ENCODE results near the gene HS3ST4.

The HS3ST4 gene

GRCh38 chr16:25700547-25700946 lies 8.8 kb downstream of the HS3ST4 start:
- H3K27ac ChIP-seq (ENCODE audit: low read length), result no peak overlapping the region
- no peaks in the 10 kb centered on the region for H3K9me3 ChIP-seq (ENCODE audit: insufficient read depth, low read depth, low read length)
- no peaks in the 10 kb centered on the region for H3K36me3 ChIP-seq (ENCODE audit: insufficient read depth, low read depth, low read length)
- H3K4me1 ChIP-seq (ENCODE audit: insufficient read depth, low read length), result peaks cover 5% of the 10 kb centered on the region; the same call in 1 of the 2 replicates
- H3K4me3 ChIP-seq (ENCODE audit: low read length), result no peak overlapping the region
- no peak overlapping the region for H3K9ac ChIP-seq (ENCODE audit: low read depth, low read length)
- H3K27me3 ChIP-seq (ENCODE audit: insufficient read depth, low read length), result peaks cover 8% of the 10 kb centered on the region

- no peaks in the 10 kb centered on the region for H3K9me3 ChIP-seq (ENCODE audit: insufficient read depth, low read depth, low read length)
- H3K27me3 ChIP-seq (ENCODE audit: insufficient read depth, low read length), result no peaks in the 10 kb centered on the region
- H3K9ac ChIP-seq (ENCODE audit: low read depth, low read length), result no peak overlapping the region
- no peak overlapping the region for H3K4me3 ChIP-seq (ENCODE audit: low read length)
- H3K4me1 ChIP-seq (ENCODE audit: insufficient read depth, low read length), result peaks cover 17% of the 10 kb centered on the region
- no peaks in the 10 kb centered on the region for H3K36me3 ChIP-seq (ENCODE audit: insufficient read depth, low read depth, low read length)
- H3K27ac ChIP-seq (ENCODE audit: low read length), result no peak overlapping the region
Measured at GRCh38 chr16:25707553-25707952, 15.8 kb downstream of the HS3ST4 start.

- Histone ChIP-seq H3K4me1 (ENCODE audit: insufficient read depth, low read length) (peaks cover 17% of the 10 kb centered on the region), H3K9ac (ENCODE audit: low read depth, low read length) (no peak overlapping the region), H3K27ac (ENCODE audit: low read length) (no peak overlapping the region)
Measured at GRCh38 chr16:25707982-25708583, 16.3 kb downstream of the HS3ST4 start.

DNA sequence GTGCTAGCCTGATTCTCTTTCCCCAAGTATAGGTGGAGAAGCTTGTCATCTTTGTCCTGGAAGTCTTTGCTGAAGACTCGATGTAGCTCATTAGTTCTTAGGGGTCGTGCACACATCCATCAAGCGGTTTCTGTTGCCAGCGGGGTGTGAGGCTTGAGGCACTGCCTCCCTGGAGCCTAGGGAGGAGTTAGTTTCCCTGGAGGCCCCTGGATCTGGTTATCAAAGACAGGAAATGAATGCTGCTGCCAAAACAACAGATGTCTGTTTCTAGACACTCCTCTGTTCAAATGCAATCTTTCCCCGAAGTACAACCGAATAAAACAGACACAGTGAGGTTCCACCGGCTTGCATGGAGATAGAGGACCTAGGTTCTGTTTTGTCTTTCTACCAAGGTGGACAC lies 17.5 kb downstream of the HS3ST4 start:
- Histone ChIP-seq H3K27ac (ENCODE audit: low read length) (no peak overlapping the region), H3K36me3 (ENCODE audit: insufficient read depth, low read depth, low read length) (no peaks in the 10 kb centered on the region), H3K4me3 (ENCODE audit: low read length) (no peak overlapping the region), H3K4me1 (ENCODE audit: insufficient read depth, low read length) (peaks cover 17% of the 10 kb centered on the region), H3K9me3 (ENCODE audit: insufficient read depth, low read depth, low read length) (no peaks in the 10 kb centered on the region), H3K9ac (ENCODE audit: low read depth, low read length) (no peak overlapping the region), H3K27me3 (ENCODE audit: insufficient read depth, low read length) (no peaks in the 10 kb centered on the region)

More at GRCh38 chr16:25707982-25708583, 16.3 kb downstream of the HS3ST4 start:
- H3K4me3 ChIP-seq (ENCODE audit: low read length), result no peak overlapping the region
- no peaks in the 10 kb centered on the region for H3K27me3 ChIP-seq (ENCODE audit: insufficient read depth, low read length)
- no peaks in the 10 kb centered on the region for H3K9me3 ChIP-seq (ENCODE audit: insufficient read depth, low read depth, low read length)
- no peaks in the 10 kb centered on the region for H3K36me3 ChIP-seq (ENCODE audit: insufficient read depth, low read depth, low read length)

DNA sequence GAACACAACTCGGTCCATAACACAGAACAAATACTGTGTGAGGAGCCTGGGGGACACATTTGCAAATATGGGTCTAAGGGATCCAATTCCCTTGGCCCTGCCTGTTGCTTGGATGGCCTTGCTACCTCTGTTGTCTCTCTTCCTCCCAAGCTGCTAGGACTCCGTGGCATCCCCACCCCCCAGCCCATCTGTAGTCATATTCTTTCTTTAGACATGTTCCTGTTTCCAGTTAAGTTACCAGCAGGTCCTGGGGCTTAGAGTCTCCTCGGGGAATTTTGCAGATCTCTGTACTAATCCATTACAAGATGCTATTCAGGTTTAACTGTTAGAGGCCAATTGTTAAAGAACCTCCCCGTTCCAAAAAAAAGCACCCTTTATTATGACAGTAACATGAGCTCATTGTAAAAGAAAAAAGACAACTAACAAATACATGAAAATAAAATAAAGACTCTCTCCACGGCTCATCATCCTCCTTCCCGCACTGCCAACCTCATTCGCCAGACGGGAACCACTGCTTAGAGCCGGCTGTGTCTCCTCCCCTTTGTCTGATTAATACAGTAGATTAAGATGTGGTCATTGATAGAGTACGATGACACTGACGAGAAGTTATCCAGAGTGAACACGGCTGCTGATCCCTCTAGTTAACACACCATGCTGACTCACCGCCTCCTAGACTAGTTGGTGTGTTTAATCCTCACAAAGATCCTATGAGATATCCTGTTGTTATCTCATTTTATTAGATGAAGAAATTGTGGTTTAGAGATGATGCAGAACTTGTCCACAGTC lies 22.2 kb downstream of the HS3ST4 start:
- no peak overlapping the region for H3K27ac ChIP-seq (ENCODE audit: low read length)
- H3K9me3 ChIP-seq (ENCODE audit: insufficient read depth, low read depth, low read length), result no peaks in the 10 kb centered on the region
- H3K27me3 ChIP-seq (ENCODE audit: insufficient read depth, low read length), result no peaks in the 10 kb centered on the region
- H3K4me3 ChIP-seq (ENCODE audit: low read length), result no peak overlapping the region
- peaks cover 18% of the 10 kb centered on the region for H3K4me1 ChIP-seq (ENCODE audit: insufficient read depth, low read length)
- H3K36me3 ChIP-seq (ENCODE audit: insufficient read depth, low read depth, low read length), result no peaks in the 10 kb centered on the region
- H3K9ac ChIP-seq (ENCODE audit: low read depth, low read length), result no peak overlapping the region

DNA sequence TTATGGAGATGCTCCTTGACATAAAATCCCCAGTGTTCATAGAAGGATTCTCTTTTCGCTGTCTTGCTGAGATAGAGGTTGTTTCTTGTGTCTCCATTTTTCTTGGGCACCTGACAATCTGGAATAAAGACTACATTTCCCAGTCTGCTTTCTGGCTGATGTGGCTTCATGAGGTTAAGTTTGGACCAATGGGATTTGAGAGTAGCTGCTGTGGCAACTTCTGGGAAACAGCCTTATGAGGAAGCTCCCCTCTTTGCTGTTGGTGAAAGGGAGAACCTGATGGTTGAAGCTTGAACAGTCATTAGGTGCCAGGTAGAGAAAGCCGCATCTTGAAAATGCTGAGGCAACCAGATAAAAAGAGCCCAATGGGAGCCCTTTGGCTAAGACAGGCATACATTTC lies 24.4 kb downstream of the HS3ST4 start:
- Histone ChIP-seq H3K9ac (ENCODE audit: low read depth, low read length) (no peak overlapping the region), H3K36me3 (ENCODE audit: insufficient read depth, low read depth, low read length) (no peaks in the 10 kb centered on the region), H3K4me1 (ENCODE audit: insufficient read depth, low read length) (peaks cover 6% of the 10 kb centered on the region; the same call in 1 of the 2 replicates), H3K27ac (ENCODE audit: low read length) (no peak overlapping the region), H3K27me3 (ENCODE audit: insufficient read depth, low read length) (no peaks in the 10 kb centered on the region), H3K4me3 (ENCODE audit: low read length) (no peak overlapping the region), H3K9me3 (ENCODE audit: insufficient read depth, low read depth, low read length) (no peaks in the 10 kb centered on the region)

DNA sequence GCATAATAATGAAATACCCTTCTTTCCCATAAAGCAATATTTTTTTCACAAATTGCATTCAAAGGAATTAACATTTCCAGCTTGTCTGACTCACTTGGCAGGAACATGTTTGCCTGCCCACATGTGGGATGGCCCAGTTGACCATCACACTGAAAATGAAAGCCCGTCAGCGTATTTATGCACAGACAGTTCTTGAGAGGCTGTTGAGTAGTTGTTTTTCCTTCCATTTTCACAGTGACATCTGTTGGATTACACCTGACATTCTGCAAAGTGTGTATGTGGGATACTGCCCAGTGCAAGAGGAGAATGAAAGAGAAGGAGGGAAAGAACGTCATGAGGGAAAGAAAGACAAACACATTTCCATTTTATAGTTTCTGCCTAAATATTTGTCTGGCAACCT lies 29.7 kb downstream of the HS3ST4 start:
- H3K4me3 ChIP-seq (ENCODE audit: low read length), result no peak overlapping the region
- peaks cover 6% of the 10 kb centered on the region; the same call in 1 of the 2 replicates for H3K4me1 ChIP-seq (ENCODE audit: insufficient read depth, low read length)
- H3K9ac ChIP-seq (ENCODE audit: low read depth, low read length), result no peak overlapping the region
- no peaks in the 10 kb centered on the region for H3K9me3 ChIP-seq (ENCODE audit: insufficient read depth, low read depth, low read length)
- H3K27me3 ChIP-seq (ENCODE audit: insufficient read depth, low read length), result no peaks in the 10 kb centered on the region
- no peak overlapping the region for H3K27ac ChIP-seq (ENCODE audit: low read length)
- no peaks in the 10 kb centered on the region for H3K36me3 ChIP-seq (ENCODE audit: insufficient read depth, low read depth, low read length)

DNA sequence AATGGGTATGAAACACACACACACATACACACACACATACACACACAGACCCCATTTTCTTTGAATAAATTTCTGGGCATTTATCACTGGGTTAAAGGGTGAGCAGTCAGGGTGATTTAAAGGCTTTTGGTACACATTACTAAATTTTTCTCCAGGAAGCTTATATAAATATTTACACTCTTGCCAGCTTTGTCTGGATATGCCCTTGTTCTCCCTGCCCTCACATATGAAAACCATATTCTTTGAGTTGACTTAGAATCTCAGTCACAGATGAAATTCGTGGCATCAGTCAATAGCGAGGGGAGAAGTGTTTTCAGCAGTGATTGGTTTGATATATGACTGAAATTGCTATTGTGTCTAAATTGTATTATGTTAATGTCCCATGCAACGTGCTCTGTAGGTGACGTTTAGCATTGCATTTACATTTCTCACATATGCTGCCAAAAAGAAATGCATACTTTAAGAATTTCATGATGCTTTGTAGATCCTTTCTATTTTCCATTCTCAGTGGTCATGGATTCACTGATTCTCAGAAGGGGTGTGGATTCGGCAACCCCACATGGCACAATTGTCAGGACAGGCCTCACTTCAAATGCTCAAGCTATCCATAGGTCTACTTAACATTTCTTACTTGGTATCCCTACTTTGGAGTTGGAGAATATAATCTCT lies 34.8 kb downstream of the HS3ST4 start:
- H3K4me3 ChIP-seq (ENCODE audit: low read length), result no peak overlapping the region
- H3K4me1 ChIP-seq (ENCODE audit: insufficient read depth, low read length), result no peaks in the 10 kb centered on the region
- no peaks in the 10 kb centered on the region for H3K9me3 ChIP-seq (ENCODE audit: insufficient read depth, low read depth, low read length)
- no peak overlapping the region for H3K27ac ChIP-seq (ENCODE audit: low read length)
- no peaks in the 10 kb centered on the region for H3K36me3 ChIP-seq (ENCODE audit: insufficient read depth, low read depth, low read length)
- no peak overlapping the region for H3K9ac ChIP-seq (ENCODE audit: low read depth, low read length)
- no peaks in the 10 kb centered on the region for H3K27me3 ChIP-seq (ENCODE audit: insufficient read depth, low read length)

DNA sequence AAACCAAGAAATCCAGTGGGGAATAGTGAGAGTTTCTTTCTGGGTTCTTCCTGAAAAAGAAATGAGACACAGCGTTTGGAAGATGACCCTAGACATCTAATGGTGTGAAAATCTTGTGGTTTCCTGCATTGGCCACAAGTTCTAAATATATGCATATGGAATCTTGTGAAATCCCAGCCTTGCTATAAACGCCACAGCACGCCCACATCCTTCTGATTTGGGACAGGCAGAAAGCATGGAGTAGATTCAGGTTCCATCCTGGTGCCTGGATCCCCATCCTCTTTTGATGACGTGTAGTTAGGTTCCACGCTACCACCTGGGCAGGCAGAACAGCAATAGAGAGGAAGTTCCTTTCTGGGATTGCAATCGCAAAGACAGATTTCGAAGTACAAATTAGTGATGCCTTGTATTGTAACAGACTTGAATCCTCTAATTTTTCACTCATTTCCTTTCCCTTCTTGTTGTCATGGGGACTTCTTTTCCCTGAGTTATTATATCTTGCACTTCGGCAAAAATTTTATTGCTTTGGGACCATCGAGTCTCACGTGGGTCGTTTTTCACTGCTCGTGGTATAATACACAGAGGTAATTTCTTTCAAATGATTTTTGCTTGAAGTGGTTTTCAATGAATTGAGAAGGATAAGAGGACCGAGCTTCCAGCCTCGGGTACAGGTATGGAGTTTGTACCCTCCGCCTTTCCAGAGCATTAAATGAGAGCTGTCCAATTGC lies 37.6 kb downstream of the HS3ST4 start:
- no peaks in the 10 kb centered on the region for H3K36me3 ChIP-seq (ENCODE audit: insufficient read depth, low read depth, low read length)
- H3K9ac ChIP-seq (ENCODE audit: low read depth, low read length), result no peak overlapping the region
- no peaks in the 10 kb centered on the region for H3K27me3 ChIP-seq (ENCODE audit: insufficient read depth, low read length)
- H3K4me3 ChIP-seq (ENCODE audit: low read length), result no peak overlapping the region
- no peaks in the 10 kb centered on the region for H3K9me3 ChIP-seq (ENCODE audit: insufficient read depth, low read depth, low read length)
- no peak overlapping the region for H3K27ac ChIP-seq (ENCODE audit: low read length)
- no peaks in the 10 kb centered on the region for H3K4me1 ChIP-seq (ENCODE audit: insufficient read depth, low read length)

- Histone ChIP-seq H3K4me1 (ENCODE audit: insufficient read depth, low read length) (no peaks in the 10 kb centered on the region), H3K27me3 (ENCODE audit: insufficient read depth, low read length) (no peaks in the 10 kb centered on the region), H3K9ac (ENCODE audit: low read depth, low read length) (no peak overlapping the region)
Measured at GRCh38 chr16:25730396-25730795, 38.6 kb downstream of the HS3ST4 start.

DNA sequence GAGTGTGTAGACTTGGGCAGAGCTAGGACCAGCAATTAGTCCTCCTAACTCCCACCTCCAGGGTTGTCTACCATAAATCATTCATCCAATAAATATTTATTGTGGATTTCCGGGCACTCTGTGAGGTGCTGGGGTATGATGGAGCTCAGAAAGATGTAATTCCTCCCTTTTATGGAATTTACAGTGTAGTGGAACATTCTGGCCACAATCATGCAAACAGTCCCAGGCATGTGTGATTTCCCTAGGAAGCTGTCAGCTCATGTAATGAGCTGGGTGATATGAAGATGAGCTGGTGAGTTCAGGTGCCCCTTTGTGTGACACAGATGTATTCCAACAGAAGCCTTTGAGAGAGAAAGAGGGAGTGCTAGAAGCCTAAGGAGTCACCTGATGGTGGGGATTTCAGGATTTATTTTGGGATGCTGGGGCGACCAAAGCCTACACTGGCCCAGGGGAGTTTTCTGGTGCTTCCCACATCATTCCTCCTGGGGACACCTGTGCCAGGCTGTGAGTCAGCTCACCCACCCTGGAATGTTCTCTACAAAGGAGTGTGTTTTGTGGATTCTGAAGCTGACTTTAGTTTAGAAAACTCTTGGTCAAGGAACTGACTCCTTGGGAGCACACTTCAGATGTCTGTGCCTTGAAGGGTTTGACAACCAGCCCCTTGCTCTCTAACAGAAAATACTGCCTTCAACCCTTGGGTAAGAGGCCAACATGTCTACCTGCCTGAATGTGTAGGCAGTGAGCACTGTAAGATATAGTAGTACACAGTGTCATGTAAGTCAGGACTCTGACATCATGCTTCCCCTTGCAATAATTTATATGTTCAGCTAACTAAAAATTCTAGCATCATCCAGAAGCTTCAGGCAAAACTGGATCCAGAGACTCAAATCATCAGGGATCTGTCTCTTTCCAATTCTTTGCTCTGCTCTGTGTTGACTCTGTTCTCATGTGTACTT lies 42.9 kb downstream of the HS3ST4 start:
- no peaks in the 10 kb centered on the region for H3K9me3 ChIP-seq (ENCODE audit: insufficient read depth, low read depth, low read length)
- no peak overlapping the region for H3K4me3 ChIP-seq (ENCODE audit: low read length)
- H3K36me3 ChIP-seq (ENCODE audit: insufficient read depth, low read depth, low read length), result no peaks in the 10 kb centered on the region
- H3K4me1 ChIP-seq (ENCODE audit: insufficient read depth, low read length), result no peaks in the 10 kb centered on the region
- H3K27me3 ChIP-seq (ENCODE audit: insufficient read depth, low read length), result no peaks in the 10 kb centered on the region
- no peak overlapping the region for H3K9ac ChIP-seq (ENCODE audit: low read depth, low read length)
- H3K27ac ChIP-seq (ENCODE audit: low read length), result no peak overlapping the region

More at GRCh38 chr16:25730396-25730795, 38.6 kb downstream of the HS3ST4 start:
- no peak overlapping the region for H3K27ac ChIP-seq (ENCODE audit: low read length)
- H3K9me3 ChIP-seq (ENCODE audit: insufficient read depth, low read depth, low read length), result no peaks in the 10 kb centered on the region
- no peak overlapping the region for H3K4me3 ChIP-seq (ENCODE audit: low read length)
- no peaks in the 10 kb centered on the region for H3K36me3 ChIP-seq (ENCODE audit: insufficient read depth, low read depth, low read length)

Data from iPS-20b (cell line).